HG02852 (cell line): ENCODE results near the gene TLK1.
"Not testable (repeated sequence)": the region's sequence is repeated elsewhere in the genome, so short reads cannot be mapped to it uniquely, and the experiment has no call there.

ENCODE experiments used
- ATAC-seq: cut with Tn5 transposase; IDR thresholded peaks from one replicate; pipeline ENCODE4 v1.9.1; 2021; ENCODE audit warnings: mild to moderate bottlenecking, moderate library complexity; ENCODE audit not compliant: unreplicated experiment

TLK1 gene

GRCh38 chr2:171171808-171172207 lies 11.1 kb upstream of the TLK1 start:
- no peak for ATAC-seq

- no peak for ATAC-seq
These were observed 9.1 kb upstream of the TLK1 start for GRCh38 chr2:171169839-171170238.

GRCh38 chr2:171169333-171169732 lies 8.6 kb upstream of the TLK1 start:
- ATAC-seq, result no peak

GRCh38 chr2:171167352-171167997 lies 6.8 kb upstream of the TLK1 start:
- no peak for ATAC-seq

- ATAC-seq, result no peak
These were observed 5.8 kb upstream of the TLK1 start for GRCh38 chr2:171166328-171166983.

GRCh38 chr2:171165967-171166327 lies 5.3 kb upstream of the TLK1 start:
- no peak for ATAC-seq

GRCh38 chr2:171163261-171163660 lies 2.6 kb upstream of the TLK1 start:
- no peak for ATAC-seq

- ATAC-seq, result not testable (repeated sequence)
These were observed 2.0 kb upstream of the TLK1 start for GRCh38 chr2:171162522-171163197.

GRCh38 chr2:171160956-171161740 lies 455 bp upstream of the TLK1 start:
- peak; percentile 55 for ATAC-seq

GRCh38 chr2:171159372-171160118 lies 1.1 kb downstream of the TLK1 start:
- ATAC-seq, result peak; percentile 20

- no peak for ATAC-seq
These were observed 1.8 kb downstream of the TLK1 start for GRCh38 chr2:171158790-171159371.

- ATAC-seq, result no peak
These were observed 2.5 kb downstream of the TLK1 start for GRCh38 chr2:171158036-171158789.

GRCh38 chr2:171157109-171157500 lies 3.6 kb downstream of the TLK1 start:
- no peak for ATAC-seq

GRCh38 chr2:171154348-171154747 lies 6.3 kb downstream of the TLK1 start:
- no peak for ATAC-seq

GRCh38 chr2:171150694-171151285 lies 9.9 kb downstream of the TLK1 start:
- no peak for ATAC-seq

- ATAC-seq, result no peak
These were observed 10.6 kb downstream of the TLK1 start for GRCh38 chr2:171149986-171150693.

GRCh38 chr2:171149171-171149938 lies 11.3 kb downstream of the TLK1 start:
- ATAC-seq, result no peak

- ATAC-seq, result no peak
These were observed 13.6 kb downstream of the TLK1 start for GRCh38 chr2:171147081-171147480.
